GM23338 (cell line): ENCODE results near the gene MROH2A. TPM values are rescaled to one million over a fixed set of nuclear protein-coding genes. Genes with fewer than 3 reads are reported as not detected.

ENCODE experiments used
- ATAC-seq: fragments of 200-7000 bp; cut with Tn5 transposase; 3 replicates; pipeline ENCODE4 v1.9.1; 2020
- DNase-seq: peaks from one replicate; pipeline ENCODE4 v3.0.0-alpha.2; 2015; ENCODE audit warnings: low spot score
- H2AFZ ChIP-seq: fragments of 200-600 bp; sonication (generic); 2 replicates; pipeline ENCODE4 v1.8.0; 2016; ENCODE audit warnings: antibody characterized with exemption, mild to moderate bottlenecking, moderate library complexity
- H3F3A ChIP-seq: fragments of 200-600 bp; sonication (generic); replicated peaks from 2 replicates; pipeline ENCODE4 v1.8.0; 2017; ENCODE audit warnings: antibody characterized with exemption, mixed run types, low read depth
- H3K27ac ChIP-seq: fragments of 200-600 bp; sonication (generic); 2 replicates; pipeline ENCODE4 v1.6.1; 2016; ENCODE audit warnings: low read depth
- H3K27me3 ChIP-seq: fragments of 200-600 bp; sonication (generic); 2 replicates; pipeline ENCODE4 v1.8.0; 2016; ENCODE audit warnings: mild to moderate bottlenecking, mixed run types, moderate library complexity; ENCODE audit not compliant: insufficient read depth
- H3K36me3 ChIP-seq: fragments of 200-600 bp; sonication (generic); 2 replicates; pipeline ENCODE4 v1.8.0; 2016; ENCODE audit warnings: mild to moderate bottlenecking; ENCODE audit not compliant: insufficient read depth
- H3K4me1 ChIP-seq: fragments of 200-600 bp; sonication (generic); 2 replicates; pipeline ENCODE4 v1.8.0; 2016; ENCODE audit warnings: mild to moderate bottlenecking, moderate library complexity; ENCODE audit not compliant: insufficient read depth
- H3K4me2 ChIP-seq: fragments of 200-600 bp; sonication (generic); 2 replicates; pipeline ENCODE4 v1.7.1; 2017; ENCODE audit warnings: mixed run types
- H3K4me3 ChIP-seq: fragments of 200-600 bp; sonication (generic); 2 replicates; pipeline ENCODE4 v1.6.1; 2016; ENCODE audit warnings: mixed run types
- H3K79me2 ChIP-seq: fragments of 200-600 bp; sonication (generic); replicated peaks from 2 replicates; pipeline ENCODE4 v1.8.0; 2017; ENCODE audit warnings: mild to moderate bottlenecking; ENCODE audit not compliant: insufficient read depth
- H3K9me2 ChIP-seq: fragments of 200-600 bp; sonication (generic); 2 replicates; pipeline ENCODE4 v1.8.0; 2017; ENCODE audit not compliant: insufficient read depth
- H4K20me1 ChIP-seq: fragments of 200-600 bp; sonication (generic); replicated peaks from 2 replicates; pipeline ENCODE4 v1.8.0; 2017; ENCODE audit warnings: mild to moderate bottlenecking; ENCODE audit not compliant: insufficient read depth
- H3K27ac Mint-ChIP-seq: 2 replicates; pipeline ENCODE4 v1.8.0; 2020; ENCODE audit warnings: inconsistent platforms, mild to moderate bottlenecking, moderate library complexity, mixed read lengths
- H3K27me3 Mint-ChIP-seq: 3 replicates; pipeline ENCODE4 v1.8.0; 2022; ENCODE audit warnings: low read depth, mild to moderate bottlenecking, moderate library complexity, mixed read lengths, inconsistent platforms; ENCODE audit not compliant: insufficient read depth, poor library complexity
- H3K36me3 Mint-ChIP-seq: 3 replicates; pipeline ENCODE4 v1.8.0; 2021; ENCODE audit warnings: low read depth, mild to moderate bottlenecking, inconsistent platforms, moderate library complexity, mixed read lengths
- H3K4me1 Mint-ChIP-seq: 3 replicates; pipeline ENCODE4 v1.8.0; 2020; ENCODE audit warnings: mild to moderate bottlenecking, inconsistent platforms, mixed read lengths
- H3K4me3 Mint-ChIP-seq: 3 replicates; pipeline ENCODE4 v1.8.0; 2021; ENCODE audit warnings: moderate library complexity, mild to moderate bottlenecking, inconsistent platforms, mixed read lengths
- H3K9me3 Mint-ChIP-seq: 3 replicates; pipeline ENCODE4 v1.8.0; 2020; ENCODE audit warnings: moderate library complexity, mild to moderate bottlenecking, inconsistent platforms, mixed read lengths
- CREB1 ChIP-seq: fragments of 250-450 bp; sonication (Bioruptor Pico); IDR thresholded peaks from 2 replicates; pipeline ENCODE4 v1.5.0; 2020; ENCODE audit warnings: low read depth, mild to moderate bottlenecking, moderate library complexity
- CTCF ChIP-seq, 2 experiments: fragments of 200-600 bp in 1 of 2; sonication (generic) in 1 of 2; conservative IDR thresholded peaks; 2 replicates each; pipeline versions ENCODE4 v1.5.1 to v1.6.1; 2016 to 2017; ENCODE audit warnings: antibody characterized with exemption in 2 of 2, low read depth in 2 of 2, mild to moderate bottlenecking in 2 of 2, moderate library complexity in 1 of 2
- ETS1 ChIP-seq: IDR thresholded peaks from 2 replicates; pipeline ENCODE4 v1.6.1; 2016; ENCODE audit warnings: antibody characterized with exemption
- EZH2 ChIP-seq: fragments of 200-600 bp; sonication (generic); IDR thresholded peaks from one replicate; pipeline ENCODE4 v1.8.0; 2017; ENCODE audit warnings: antibody characterized with exemption, mild to moderate bottlenecking, low read depth; ENCODE audit not compliant: unreplicated experiment
- EZH2phosphoT487 ChIP-seq: fragments of 200-600 bp; sonication (generic); IDR thresholded peaks from one replicate; pipeline ENCODE4 v1.8.1; 2018; ENCODE audit warnings: antibody characterized with exemption; ENCODE audit not compliant: unreplicated experiment
- JUNB ChIP-seq: IDR thresholded peaks from one replicate; pipeline ENCODE4 v1.6.1; 2016; ENCODE audit warnings: antibody characterized with exemption; ENCODE audit not compliant: unreplicated experiment
- NANOG ChIP-seq: IDR thresholded peaks from 2 replicates; pipeline ENCODE4 v1.6.1; 2016; ENCODE audit warnings: antibody characterized with exemption, borderline replicate concordance
- POLR2AphosphoS5 ChIP-seq: IDR thresholded peaks from 2 replicates; pipeline ENCODE4 v1.6.1; 2016; ENCODE audit warnings: antibody characterized with exemption, low read depth
- REST ChIP-seq: IDR thresholded peaks from one replicate; pipeline ENCODE4 v1.6.1; 2018; ENCODE audit warnings: antibody characterized with exemption; ENCODE audit not compliant: unreplicated experiment
- STAT1 ChIP-seq: IDR thresholded peaks from one replicate; pipeline ENCODE4 v1.6.1; 2016; ENCODE audit warnings: antibody characterized with exemption; ENCODE audit not compliant: unreplicated experiment
- ZNF114 ChIP-seq: fragments of 250-450 bp; sonication (Bioruptor Pico); IDR thresholded peaks from 2 replicates; pipeline ENCODE4 v1.5.0; 2020; ENCODE audit warnings: mild to moderate bottlenecking, moderate library complexity
- ZNF331 ChIP-seq: fragments of 250-450 bp; sonication (Bioruptor Pico); IDR thresholded peaks from 2 replicates; pipeline ENCODE4 v1.5.0; 2020; ENCODE audit warnings: low read depth, mild to moderate bottlenecking, moderate library complexity
- ZNF462 ChIP-seq: fragments of 250-450 bp; sonication (Bioruptor Pico); IDR thresholded peaks from 2 replicates; pipeline ENCODE4 v1.5.0; 2020; ENCODE audit warnings: mild to moderate bottlenecking, moderate library complexity
- polyA plus RNA-seq: library from polyadenylated mRNA; unstranded; fragments of >200 nt; fragmentation: Nextera tagmentation; extraction: Ambion mirVana; gene quantifications from 2 replicates; pipeline ENCODE4 v1.2.1, GENCODE V29; 2016
- total RNA-seq: library from RNA; depleted of rRNA; stranded (reverse); fragments of >200 nt; shearing (Covaris generic); gene quantifications from 2 replicates; pipeline ENCODE4 v1.2.3, GENCODE V29; 2014

The MROH2A gene
- total and polyA plus RNA-seq, 2 experiments from 2014 or later: not detected

- DNase-seq (no peak), ATAC-seq (no peak)
- H3K27me3 Mint-ChIP-seq: peaks cover 15% of the 10 kb centered on the region
- no peaks in the 10 kb centered on the region for H4K20me1 ChIP-seq
- H2AFZ ChIP-seq: no peak overlapping the region
- no peaks in the 10 kb centered on the region for H3K4me1 ChIP-seq
- no peaks in the 10 kb centered on the region for H3K9me2 ChIP-seq
- TF ChIP-seq ZNF331 (no peak), EZH2 (no peak), STAT1 (no peak), JUNB (no peak), NANOG (no peak), CTCF (conservative IDR thresholded peaks at IDR 0.05; ENCODE audit: low read depth in 2 of 2) (no peak), ETS1 (no peak), CREB1 (CRISPR knock-in tag) (no peak), ZNF114 (CRISPR knock-in tag) (no peak), ZNF462 (no peak), EZH2phosphoT487 (no peak), REST (no peak), POLR2AphosphoS5 (no peak)
- no peaks in the 10 kb centered on the region for H3K36me3 Mint-ChIP-seq
- no peak overlapping the region for H3K27ac ChIP-seq
- no peaks in the 10 kb centered on the region for H3F3A ChIP-seq
- H3K27ac Mint-ChIP-seq: no peak overlapping the region
- H3K4me2 ChIP-seq: no peak overlapping the region
- no peaks in the 10 kb centered on the region for H3K9me3 Mint-ChIP-seq
- no peaks in the 10 kb centered on the region; the same call in 2 of the 3 replicates for H3K4me1 Mint-ChIP-seq
- H3K79me2 ChIP-seq: no peaks in the 10 kb centered on the region
- no peak overlapping the region for H3K4me3 Mint-ChIP-seq
- no peaks in the 10 kb centered on the region for H3K36me3 ChIP-seq
- H3K27me3 ChIP-seq: no peaks in the 10 kb centered on the region
- H3K4me3 ChIP-seq: no peak overlapping the region
Measured at GRCh38 chr2:233818639-233819621, 40.8 kb downstream of the MROH2A start.
